Neural cell (in vitro differentiated cells): ENCODE data around the gene PPP1R9B.

ENCODE experiments used
- EP300 ChIP-seq: fragments of 450-650 bp; conservative IDR thresholded peaks from 2 replicates; pipeline ENCODE4 v1.6.1; 2014; ENCODE audit warnings: antibody characterized with exemption, mild to moderate bottlenecking, moderate library complexity; ENCODE audit not compliant: poor library complexity, severe bottlenecking
- EZH2 ChIP-seq: fragments of 200-600, 300-800 bp; shearing (Covaris generic), sonication (generic); IDR thresholded peaks from 2 replicates; pipeline ENCODE4 v1.6.1; 2014; ENCODE audit warnings: antibody characterized with exemption, low read length, borderline replicate concordance, mild to moderate bottlenecking; ENCODE audit not compliant: insufficient read depth, poor library complexity, severe bottlenecking
- MXI1 ChIP-seq: fragments of 450-650 bp; conservative IDR thresholded peaks from 2 replicates; pipeline ENCODE4 v1.6.1; 2014; ENCODE audit warnings: antibody characterized with exemption, mild to moderate bottlenecking; ENCODE audit not compliant: poor library complexity, severe bottlenecking
- POLR2AphosphoS5 ChIP-seq: IDR thresholded peaks from 2 replicates; pipeline ENCODE4 v1.6.1; 2012
- RAD21 ChIP-seq: fragments of 450-650 bp; conservative IDR thresholded peaks from 2 replicates; pipeline ENCODE4 v1.6.1; 2014; ENCODE audit warnings: antibody characterized with exemption, mild to moderate bottlenecking, moderate library complexity
- SMC3 ChIP-seq: fragments of 450-650 bp; conservative IDR thresholded peaks from 2 replicates; pipeline ENCODE4 v1.6.1; 2014; ENCODE audit warnings: antibody characterized with exemption, mild to moderate bottlenecking, moderate library complexity; ENCODE audit not compliant: poor library complexity
- TAF1 ChIP-seq: IDR thresholded peaks from 2 replicates; pipeline ENCODE4 v1.6.1; 2012; ENCODE audit warnings: low read depth
- TF ChIP-seq, protein P1 (sequence below): fragments of 450-650 bp; IDR thresholded peaks from 2 replicates; pipeline ENCODE4 v1.5.1; 2014; ENCODE audit warnings: antibody characterized with exemption, mild to moderate bottlenecking, moderate library complexity; ENCODE audit not compliant: poor library complexity, severe bottlenecking
- TF ChIP-seq, protein P2 (sequence below): IDR thresholded peaks from 2 replicates; pipeline ENCODE4 v1.6.1; 2012; ENCODE audit warnings: borderline replicate concordance

GRCh38 chr17:50106393-50107131 is 43.9 kb downstream of the PPP1R9B start:
- TF ChIP-seq, protein P1, sequence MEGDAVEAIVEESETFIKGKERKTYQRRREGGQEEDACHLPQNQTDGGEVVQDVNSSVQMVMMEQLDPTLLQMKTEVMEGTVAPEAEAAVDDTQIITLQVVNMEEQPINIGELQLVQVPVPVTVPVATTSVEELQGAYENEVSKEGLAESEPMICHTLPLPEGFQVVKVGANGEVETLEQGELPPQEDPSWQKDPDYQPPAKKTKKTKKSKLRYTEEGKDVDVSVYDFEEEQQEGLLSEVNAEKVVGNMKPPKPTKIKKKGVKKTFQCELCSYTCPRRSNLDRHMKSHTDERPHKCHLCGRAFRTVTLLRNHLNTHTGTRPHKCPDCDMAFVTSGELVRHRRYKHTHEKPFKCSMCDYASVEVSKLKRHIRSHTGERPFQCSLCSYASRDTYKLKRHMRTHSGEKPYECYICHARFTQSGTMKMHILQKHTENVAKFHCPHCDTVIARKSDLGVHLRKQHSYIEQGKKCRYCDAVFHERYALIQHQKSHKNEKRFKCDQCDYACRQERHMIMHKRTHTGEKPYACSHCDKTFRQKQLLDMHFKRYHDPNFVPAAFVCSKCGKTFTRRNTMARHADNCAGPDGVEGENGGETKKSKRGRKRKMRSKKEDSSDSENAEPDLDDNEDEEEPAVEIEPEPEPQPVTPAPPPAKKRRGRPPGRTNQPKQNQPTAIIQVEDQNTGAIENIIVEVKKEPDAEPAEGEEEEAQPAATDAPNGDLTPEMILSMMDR, result no peak
- peak; percentile 23 for TF ChIP-seq POLR2AphosphoS5
- TF ChIP-seq TAF1, result no peak
- no peak for TF ChIP-seq EZH2
- no peak for TF ChIP-seq RAD21
- TF ChIP-seq SMC3, result no peak
- TF ChIP-seq, protein P2, sequence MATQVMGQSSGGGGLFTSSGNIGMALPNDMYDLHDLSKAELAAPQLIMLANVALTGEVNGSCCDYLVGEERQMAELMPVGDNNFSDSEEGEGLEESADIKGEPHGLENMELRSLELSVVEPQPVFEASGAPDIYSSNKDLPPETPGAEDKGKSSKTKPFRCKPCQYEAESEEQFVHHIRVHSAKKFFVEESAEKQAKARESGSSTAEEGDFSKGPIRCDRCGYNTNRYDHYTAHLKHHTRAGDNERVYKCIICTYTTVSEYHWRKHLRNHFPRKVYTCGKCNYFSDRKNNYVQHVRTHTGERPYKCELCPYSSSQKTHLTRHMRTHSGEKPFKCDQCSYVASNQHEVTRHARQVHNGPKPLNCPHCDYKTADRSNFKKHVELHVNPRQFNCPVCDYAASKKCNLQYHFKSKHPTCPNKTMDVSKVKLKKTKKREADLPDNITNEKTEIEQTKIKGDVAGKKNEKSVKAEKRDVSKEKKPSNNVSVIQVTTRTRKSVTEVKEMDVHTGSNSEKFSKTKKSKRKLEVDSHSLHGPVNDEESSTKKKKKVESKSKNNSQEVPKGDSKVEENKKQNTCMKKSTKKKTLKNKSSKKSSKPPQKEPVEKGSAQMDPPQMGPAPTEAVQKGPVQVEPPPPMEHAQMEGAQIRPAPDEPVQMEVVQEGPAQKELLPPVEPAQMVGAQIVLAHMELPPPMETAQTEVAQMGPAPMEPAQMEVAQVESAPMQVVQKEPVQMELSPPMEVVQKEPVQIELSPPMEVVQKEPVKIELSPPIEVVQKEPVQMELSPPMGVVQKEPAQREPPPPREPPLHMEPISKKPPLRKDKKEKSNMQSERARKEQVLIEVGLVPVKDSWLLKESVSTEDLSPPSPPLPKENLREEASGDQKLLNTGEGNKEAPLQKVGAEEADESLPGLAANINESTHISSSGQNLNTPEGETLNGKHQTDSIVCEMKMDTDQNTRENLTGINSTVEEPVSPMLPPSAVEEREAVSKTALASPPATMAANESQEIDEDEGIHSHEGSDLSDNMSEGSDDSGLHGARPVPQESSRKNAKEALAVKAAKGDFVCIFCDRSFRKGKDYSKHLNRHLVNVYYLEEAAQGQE, result no peak
- no peak for TF ChIP-seq MXI1
- no peak for TF ChIP-seq EP300
